SK-N-MC (cell line): ENCODE results near the gene USP49.

Source experiments
- EZH2 ChIP-seq: fragments of 200-600 bp; sonication (generic); IDR thresholded peaks from one replicate; pipeline ENCODE4 v1.6.1; 2017; ENCODE audit warnings: antibody characterized with exemption
- FOXP2 ChIP-seq: optimal IDR thresholded peaks from 2 replicates; pipeline ENCODE3; 2011; ENCODE audit warnings: mild to moderate bottlenecking, moderate library complexity; ENCODE audit not compliant: insufficient read depth; ENCODE audit errors: extremely low read length, control extremely low read depth

GRCh38 chr6:41781366-41781730, 113.8 kb downstream of the USP49 start:
- TF ChIP-seq EZH2, result no peak
- no peak for TF ChIP-seq FOXP2
